ENCODE results near the gene GJB1. TPM values are rescaled to one million over a fixed set of nuclear protein-coding genes. Genes with fewer than 3 reads are reported as not detected.

Gene GJB1
- total and polyA plus RNA-seq, 9 of the 15 experiments (the other 6 are each of a cell fraction or from before 2014, with no cell fraction given): 0.11 TPM; not detected in 8

GRCh38 chrX:71227370-71228062, 4.5 kb downstream of the GJB1 start (continued):
- TF ChIP-seq, protein P1, sequence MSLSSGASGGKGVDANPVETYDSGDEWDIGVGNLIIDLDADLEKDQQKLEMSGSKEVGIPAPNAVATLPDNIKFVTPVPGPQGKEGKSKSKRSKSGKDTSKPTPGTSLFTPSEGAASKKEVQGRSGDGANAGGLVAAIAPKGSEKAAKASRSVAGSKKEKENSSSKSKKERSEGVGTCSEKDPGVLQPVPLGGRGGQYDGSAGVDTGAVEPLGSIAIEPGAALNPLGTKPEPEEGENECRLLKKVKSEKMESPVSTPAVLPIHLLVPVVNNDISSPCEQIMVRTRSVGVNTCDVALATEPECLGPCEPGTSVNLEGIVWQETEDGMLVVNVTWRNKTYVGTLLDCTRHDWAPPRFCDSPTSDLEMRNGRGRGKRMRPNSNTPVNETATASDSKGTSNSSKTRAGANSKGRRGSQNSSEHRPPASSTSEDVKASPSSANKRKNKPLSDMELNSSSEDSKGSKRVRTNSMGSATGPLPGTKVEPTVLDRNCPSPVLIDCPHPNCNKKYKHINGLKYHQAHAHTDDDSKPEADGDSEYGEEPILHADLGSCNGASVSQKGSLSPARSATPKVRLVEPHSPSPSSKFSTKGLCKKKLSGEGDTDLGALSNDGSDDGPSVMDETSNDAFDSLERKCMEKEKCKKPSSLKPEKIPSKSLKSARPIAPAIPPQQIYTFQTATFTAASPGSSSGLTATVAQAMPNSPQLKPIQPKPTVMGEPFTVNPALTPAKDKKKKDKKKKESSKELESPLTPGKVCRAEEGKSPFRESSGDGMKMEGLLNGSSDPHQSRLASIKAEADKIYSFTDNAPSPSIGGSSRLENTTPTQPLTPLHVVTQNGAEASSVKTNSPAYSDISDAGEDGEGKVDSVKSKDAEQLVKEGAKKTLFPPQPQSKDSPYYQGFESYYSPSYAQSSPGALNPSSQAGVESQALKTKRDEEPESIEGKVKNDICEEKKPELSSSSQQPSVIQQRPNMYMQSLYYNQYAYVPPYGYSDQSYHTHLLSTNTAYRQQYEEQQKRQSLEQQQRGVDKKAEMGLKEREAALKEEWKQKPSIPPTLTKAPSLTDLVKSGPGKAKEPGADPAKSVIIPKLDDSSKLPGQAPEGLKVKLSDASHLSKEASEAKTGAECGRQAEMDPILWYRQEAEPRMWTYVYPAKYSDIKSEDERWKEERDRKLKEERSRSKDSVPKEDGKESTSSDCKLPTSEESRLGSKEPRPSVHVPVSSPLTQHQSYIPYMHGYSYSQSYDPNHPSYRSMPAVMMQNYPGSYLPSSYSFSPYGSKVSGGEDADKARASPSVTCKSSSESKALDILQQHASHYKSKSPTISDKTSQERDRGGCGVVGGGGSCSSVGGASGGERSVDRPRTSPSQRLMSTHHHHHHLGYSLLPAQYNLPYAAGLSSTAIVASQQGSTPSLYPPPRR (CRISPR knock-in tag; IDR thresholded peaks at IDR 0.05; ENCODE audit: borderline replicate concordance): no peak
- TF ChIP-seq NR0B1 (IDR thresholded peaks at IDR 0.05; ENCODE audit: partially characterized antibody) (no peak), MGA (IDR thresholded peaks at IDR 0.05) (no peak), PHB (CRISPR knock-in tag; IDR thresholded peaks at IDR 0.05) (no peak), HMGN3 (IDR thresholded peaks at IDR 0.05; ENCODE audit: borderline replicate concordance, extremely low read depth, insufficient read length, low read depth, low read length) (no peak)

Data from K562 (cell line).